K562 (cell line): ENCODE data around the gene KLHL30. TPM values are rescaled to one million over a fixed set of nuclear protein-coding genes. Genes with fewer than 3 reads are reported as not detected.

Experiments
- ARID1B ChIP-seq: fragments of 450-650 bp; IDR thresholded peaks from 2 replicates; pipeline ENCODE4 v1.6.1; 2016; ENCODE audit warnings: antibody characterized with exemption, mild to moderate bottlenecking, inconsistent platforms
- EGR1 ChIP-seq: fragments of 450-650 bp; conservative IDR thresholded peaks from 2 replicates; pipeline ENCODE4 v1.6.1; 2017; ENCODE audit warnings: mild to moderate bottlenecking
- SMAD4 ChIP-seq: fragments of 250-450 bp; sonication (Bioruptor Pico); conservative IDR thresholded peaks from 2 replicates; pipeline ENCODE4 v1.8.0; 2021; ENCODE audit warnings: inconsistent platforms, mild to moderate bottlenecking, moderate library complexity
- ZKSCAN8 ChIP-seq: fragments of 200-800 bp; sonication (Bioruptor generic); IDR thresholded peaks from 2 replicates; pipeline ENCODE4 v1.6.1; 2016; ENCODE audit warnings: missing genetic modification characterization, missing compliant biosample characterization
- ZNF24 ChIP-seq: fragments of 450-650 bp; IDR thresholded peaks from 2 replicates; pipeline ENCODE4 v1.6.1; 2016
- ZNF561 ChIP-seq: fragments of 450-650 bp; formaldehyde crosslinking; conservative IDR thresholded peaks from 2 replicates; pipeline ENCODE4 v1.4.0; 2020; ENCODE audit warnings: mild to moderate bottlenecking, moderate library complexity
- polyA plus RNA-seq, 8 experiments: library from polyadenylated mRNA; depleted of rRNA in 4 of 8; stranded (reverse) in 5 of 8; unstranded in 3 of 8; fragments of >200 nt; fragmentation: Nextera tagmentation in 2 of 8; fragmentation: Illumina TruSeq in 1 of 8; extraction: Ambion mirVana in 2 of 8; extraction: Trizol in 1 of 8; gene quantifications; 2 replicates each; pipeline versions ENCODE4 v1.2.1 to v1.2.3, GENCODE V29; 2011 to 2014; ENCODE audit warnings: inconsistent platforms in 1 of 8, missing spikeins in 1 of 8
- total RNA-seq, 7 experiments: library from RNA; depleted of rRNA in 6 of 7; stranded (reverse); fragments of >200 nt in 6 of 7; fragmentation: Illumina TruSeq in 2 of 7; extraction: Trizol in 2 of 7; gene quantifications; 2 replicates each; pipeline versions ENCODE4 v1.2.1 to v1.2.3, GENCODE V29; 2011 to 2021; ENCODE audit warnings: low replicate concordance in 1 of 7
- TF ChIP-seq, protein P1 (sequence below): fragments of 250-450 bp; sonication (Bioruptor Pico); IDR thresholded peaks from 2 replicates; pipeline ENCODE4 v1.8.0; 2021; ENCODE audit warnings: borderline replicate concordance, mild to moderate bottlenecking, moderate library complexity; ENCODE audit not compliant: poor library complexity, severe bottlenecking
- TF ChIP-seq, protein P2 (sequence below): sonication (generic); formaldehyde crosslinking; IDR thresholded peaks from 2 replicates; pipeline ENCODE4 v1.8.0; 2022; ENCODE audit warnings: mild to moderate bottlenecking, low read depth, missing genetic modification reagents
- TF ChIP-seq, protein P3 (sequence below): fragments of 450-650 bp; IDR thresholded peaks from 2 replicates; pipeline ENCODE4 v1.6.1; 2016
- TF ChIP-seq, protein P4 (sequence below), 2 experiments: fragments of 450-650 bp in 1 of 2; sonication (generic) in 1 of 2; formaldehyde crosslinking in 1 of 2; IDR thresholded peaks; 2 replicates each; pipeline versions ENCODE4 v1.7.1 to v1.9.0; 2016 to 2022; ENCODE audit warnings: inconsistent platforms in 1 of 2, mild to moderate bottlenecking in 1 of 2, missing genetic modification reagents in 1 of 2

KLHL30 gene
- total and polyA plus RNA-seq, 9 of the 15 experiments (the other 6 are each of a cell fraction or from before 2014, with no cell fraction given) = 0.04 TPM; not detected in 8

DNA sequence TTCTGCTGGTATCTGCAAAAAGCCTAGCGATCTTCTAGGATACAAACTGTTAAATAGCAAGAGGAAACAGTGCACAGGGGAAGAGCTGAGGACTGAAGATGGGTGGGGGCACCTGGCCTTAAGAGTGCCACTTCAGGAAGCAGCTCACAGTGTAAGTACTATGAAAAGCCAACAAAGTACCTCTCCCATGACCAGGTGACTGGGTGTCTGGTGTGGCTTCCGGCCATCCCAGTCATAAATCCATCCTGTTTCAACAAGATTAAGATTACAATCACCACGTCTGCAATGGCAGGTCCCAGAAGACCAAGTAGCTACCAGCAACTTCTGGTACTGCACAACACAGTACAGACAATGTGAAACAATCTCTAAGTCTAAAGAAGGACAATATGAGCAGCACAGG lies 36.2 kb downstream of the KLHL30 start (continued):
- TF ChIP-seq, protein P1, sequence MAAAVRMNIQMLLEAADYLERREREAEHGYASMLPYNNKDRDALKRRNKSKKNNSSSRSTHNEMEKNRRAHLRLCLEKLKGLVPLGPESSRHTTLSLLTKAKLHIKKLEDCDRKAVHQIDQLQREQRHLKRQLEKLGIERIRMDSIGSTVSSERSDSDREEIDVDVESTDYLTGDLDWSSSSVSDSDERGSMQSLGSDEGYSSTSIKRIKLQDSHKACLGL = no peak
- TF ChIP-seq SMAD4 (no peak), ZKSCAN8 (CRISPR knock-in tag) (no peak), ARID1B (no peak), ZNF561 (CRISPR knock-in tag) (no peak), ZNF24 (no peak), EGR1 (no peak)
- TF ChIP-seq, protein P2, sequence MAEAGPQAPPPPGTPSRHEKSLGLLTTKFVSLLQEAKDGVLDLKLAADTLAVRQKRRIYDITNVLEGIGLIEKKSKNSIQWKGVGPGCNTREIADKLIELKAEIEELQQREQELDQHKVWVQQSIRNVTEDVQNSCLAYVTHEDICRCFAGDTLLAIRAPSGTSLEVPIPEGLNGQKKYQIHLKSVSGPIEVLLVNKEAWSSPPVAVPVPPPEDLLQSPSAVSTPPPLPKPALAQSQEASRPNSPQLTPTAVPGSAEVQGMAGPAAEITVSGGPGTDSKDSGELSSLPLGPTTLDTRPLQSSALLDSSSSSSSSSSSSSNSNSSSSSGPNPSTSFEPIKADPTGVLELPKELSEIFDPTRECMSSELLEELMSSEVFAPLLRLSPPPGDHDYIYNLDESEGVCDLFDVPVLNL (CRISPR knock-in tag) = no peak
- TF ChIP-seq, protein P3, sequence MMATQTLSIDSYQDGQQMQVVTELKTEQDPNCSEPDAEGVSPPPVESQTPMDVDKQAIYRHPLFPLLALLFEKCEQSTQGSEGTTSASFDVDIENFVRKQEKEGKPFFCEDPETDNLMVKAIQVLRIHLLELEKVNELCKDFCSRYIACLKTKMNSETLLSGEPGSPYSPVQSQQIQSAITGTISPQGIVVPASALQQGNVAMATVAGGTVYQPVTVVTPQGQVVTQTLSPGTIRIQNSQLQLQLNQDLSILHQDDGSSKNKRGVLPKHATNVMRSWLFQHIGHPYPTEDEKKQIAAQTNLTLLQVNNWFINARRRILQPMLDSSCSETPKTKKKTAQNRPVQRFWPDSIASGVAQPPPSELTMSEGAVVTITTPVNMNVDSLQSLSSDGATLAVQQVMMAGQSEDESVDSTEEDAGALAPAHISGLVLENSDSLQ = peak; percentile 28; the same call in 1 of the 2 replicates
- TF ChIP-seq, protein P4, sequence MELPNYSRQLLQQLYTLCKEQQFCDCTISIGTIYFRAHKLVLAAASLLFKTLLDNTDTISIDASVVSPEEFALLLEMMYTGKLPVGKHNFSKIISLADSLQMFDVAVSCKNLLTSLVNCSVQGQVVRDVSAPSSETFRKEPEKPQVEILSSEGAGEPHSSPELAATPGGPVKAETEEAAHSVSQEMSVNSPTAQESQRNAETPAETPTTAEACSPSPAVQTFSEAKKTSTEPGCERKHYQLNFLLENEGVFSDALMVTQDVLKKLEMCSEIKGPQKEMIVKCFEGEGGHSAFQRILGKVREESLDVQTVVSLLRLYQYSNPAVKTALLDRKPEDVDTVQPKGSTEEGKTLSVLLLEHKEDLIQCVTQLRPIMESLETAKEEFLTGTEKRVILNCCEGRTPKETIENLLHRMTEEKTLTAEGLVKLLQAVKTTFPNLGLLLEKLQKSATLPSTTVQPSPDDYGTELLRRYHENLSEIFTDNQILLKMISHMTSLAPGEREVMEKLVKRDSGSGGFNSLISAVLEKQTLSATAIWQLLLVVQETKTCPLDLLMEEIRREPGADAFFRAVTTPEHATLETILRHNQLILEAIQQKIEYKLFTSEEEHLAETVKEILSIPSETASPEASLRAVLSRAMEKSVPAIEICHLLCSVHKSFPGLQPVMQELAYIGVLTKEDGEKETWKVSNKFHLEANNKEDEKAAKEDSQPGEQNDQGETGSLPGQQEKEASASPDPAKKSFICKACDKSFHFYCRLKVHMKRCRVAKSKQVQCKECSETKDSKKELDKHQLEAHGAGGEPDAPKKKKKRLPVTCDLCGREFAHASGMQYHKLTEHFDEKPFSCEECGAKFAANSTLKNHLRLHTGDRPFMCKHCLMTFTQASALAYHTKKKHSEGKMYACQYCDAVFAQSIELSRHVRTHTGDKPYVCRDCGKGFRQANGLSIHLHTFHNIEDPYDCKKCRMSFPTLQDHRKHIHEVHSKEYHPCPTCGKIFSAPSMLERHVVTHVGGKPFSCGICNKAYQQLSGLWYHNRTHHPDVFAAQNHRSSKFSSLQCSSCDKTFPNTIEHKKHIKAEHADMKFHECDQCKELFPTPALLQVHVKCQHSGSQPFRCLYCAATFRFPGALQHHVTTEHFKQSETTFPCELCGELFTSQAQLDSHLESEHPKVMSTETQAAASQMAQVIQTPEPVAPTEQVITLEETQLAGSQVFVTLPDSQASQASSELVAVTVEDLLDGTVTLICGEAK (IDR thresholded peaks at IDR 0.05) = no peak
- TF ChIP-seq, protein P4 (CRISPR knock-in tag; IDR thresholded peaks at IDR 0.05) = no peak
